ENCODE data around the gene SLCO1B1. TPM values are rescaled to one million over a fixed set of nuclear protein-coding genes. Genes with fewer than 3 reads are reported as not detected.
"Not testable (repeated sequence)": the region's sequence is repeated elsewhere in the genome, so short reads cannot be mapped to it uniquely, and the experiment has no call there.

Gene SLCO1B1, protein sequence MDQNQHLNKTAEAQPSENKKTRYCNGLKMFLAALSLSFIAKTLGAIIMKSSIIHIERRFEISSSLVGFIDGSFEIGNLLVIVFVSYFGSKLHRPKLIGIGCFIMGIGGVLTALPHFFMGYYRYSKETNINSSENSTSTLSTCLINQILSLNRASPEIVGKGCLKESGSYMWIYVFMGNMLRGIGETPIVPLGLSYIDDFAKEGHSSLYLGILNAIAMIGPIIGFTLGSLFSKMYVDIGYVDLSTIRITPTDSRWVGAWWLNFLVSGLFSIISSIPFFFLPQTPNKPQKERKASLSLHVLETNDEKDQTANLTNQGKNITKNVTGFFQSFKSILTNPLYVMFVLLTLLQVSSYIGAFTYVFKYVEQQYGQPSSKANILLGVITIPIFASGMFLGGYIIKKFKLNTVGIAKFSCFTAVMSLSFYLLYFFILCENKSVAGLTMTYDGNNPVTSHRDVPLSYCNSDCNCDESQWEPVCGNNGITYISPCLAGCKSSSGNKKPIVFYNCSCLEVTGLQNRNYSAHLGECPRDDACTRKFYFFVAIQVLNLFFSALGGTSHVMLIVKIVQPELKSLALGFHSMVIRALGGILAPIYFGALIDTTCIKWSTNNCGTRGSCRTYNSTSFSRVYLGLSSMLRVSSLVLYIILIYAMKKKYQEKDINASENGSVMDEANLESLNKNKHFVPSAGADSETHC
- not detected for total RNA-seq

DNA sequence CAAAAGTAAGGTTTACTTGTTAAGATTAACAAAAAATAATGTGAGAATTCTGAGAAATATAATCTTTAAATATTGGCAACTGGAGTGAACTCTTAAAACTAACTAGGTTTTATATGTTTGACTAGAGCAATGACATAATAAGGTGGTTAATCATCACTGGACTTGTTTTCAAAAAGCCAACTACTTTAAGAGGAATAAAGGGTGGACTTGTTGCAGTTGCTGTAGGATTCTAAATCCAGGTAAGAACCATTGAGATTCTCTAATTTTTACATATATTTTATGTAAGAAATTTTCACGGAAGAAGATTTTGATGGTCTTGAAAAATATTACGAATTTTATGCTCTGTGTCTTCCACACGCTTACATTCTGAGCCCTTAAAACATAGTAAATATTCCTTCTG lies at the start of gene SLCO1B1:
Gene SLCO1B1, plus strand, starts transcription at position 197 of the 400 bp plus-strand sequence. CDS start 10,381 bp downstream, outside the sequence.
- DNase-seq: no peak

DNA sequence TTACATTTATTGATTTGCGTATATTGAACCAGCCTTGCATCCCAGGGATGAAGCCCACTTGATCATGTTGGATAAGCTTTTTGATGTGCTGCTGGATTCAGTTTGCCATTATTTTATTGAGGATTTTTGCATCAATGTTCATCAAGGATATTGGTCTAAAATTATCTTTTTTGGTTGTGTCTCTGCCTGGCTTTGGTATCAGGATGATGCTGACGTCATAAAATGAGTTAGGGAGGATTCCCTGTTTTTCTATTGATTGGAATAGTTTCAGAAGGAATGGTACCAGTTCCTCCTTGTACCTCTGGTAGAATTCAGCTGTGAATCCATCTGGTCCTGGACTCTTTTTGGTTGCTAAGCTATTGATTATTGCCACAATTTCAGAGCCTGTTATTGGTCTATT lies 46.2 kb upstream of the SLCO1B1 start:
- not testable (repeated sequence) for DNase-seq

DNA sequence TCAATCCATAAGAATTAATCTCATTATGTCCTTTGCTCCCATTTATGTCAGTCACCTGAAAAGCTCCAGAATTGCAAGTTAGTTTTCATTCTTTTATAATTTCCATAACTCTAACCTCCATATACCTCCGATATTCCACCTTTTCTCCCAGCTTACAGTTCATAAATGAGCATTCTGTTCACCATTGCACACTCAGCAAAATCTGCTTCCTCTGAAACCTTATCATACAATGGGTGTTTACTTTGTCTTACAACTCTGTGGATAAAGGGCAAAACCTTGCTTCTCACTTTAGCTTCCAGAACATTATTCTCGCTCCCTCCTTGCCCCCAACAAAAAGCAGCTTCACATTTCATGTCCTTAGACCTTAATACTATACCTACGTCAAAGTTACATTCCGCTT lies 19.3 kb upstream of the SLCO1B1 start:
- no peak for DNase-seq

DNA sequence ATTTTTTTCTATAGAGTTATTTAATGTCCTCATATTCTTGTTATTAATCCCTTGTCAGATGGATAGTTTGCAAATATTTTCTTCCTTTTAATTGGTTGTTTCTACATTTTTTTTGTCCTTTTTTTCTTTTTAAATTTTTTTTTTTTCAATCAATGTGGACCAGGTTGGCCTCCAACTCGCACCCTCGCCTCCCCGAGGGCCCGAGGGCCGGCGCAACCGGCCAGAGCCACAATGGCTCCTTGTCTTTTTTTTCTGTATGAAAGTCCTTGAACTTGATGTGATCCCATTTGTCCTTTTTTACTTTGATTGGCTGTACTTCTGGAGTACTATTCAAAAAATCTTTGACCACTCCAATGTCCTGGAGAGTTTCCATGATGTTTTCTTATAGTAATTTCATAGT lies 17.7 kb upstream of the SLCO1B1 start:
- no peak for DNase-seq

DNA sequence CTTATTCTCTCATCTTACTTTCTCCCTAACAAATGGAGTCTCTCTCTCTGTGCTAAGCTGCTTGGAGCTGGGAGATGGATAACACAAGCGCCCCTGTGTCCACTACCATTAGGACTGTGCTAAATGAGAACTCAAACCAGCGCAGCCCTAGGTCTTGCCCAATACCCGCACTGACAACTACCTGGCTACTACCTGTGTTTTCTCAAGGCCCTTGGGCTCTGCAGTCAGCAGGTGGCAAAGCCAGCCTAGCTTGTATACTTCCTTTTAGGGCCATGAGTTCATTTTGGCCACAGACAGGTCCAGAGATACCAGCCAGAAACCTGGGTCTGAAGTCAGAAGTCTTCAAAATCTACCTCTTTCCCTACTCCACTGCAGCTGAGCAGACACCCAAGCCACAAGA lies 13.0 kb upstream of the SLCO1B1 start:
- DNase-seq: no peak

DNA sequence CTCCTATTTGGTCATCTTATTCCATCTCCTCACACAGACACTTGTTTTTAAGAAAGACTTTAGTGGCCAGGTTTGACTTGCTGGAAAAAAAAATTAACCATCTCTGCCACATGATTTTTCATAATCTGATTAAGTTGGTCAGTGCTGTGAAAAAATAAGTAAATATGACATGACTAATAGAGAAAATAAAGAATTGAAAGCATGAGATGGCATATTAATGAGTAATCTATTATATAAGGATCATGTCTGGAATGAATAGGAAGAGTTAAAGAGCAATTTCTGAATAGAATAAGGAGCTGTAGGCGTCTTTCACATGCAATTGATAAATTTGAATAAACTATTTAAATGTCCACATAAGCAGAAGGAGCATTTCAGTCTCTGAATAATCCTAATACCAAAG lies 12.2 kb upstream of the SLCO1B1 start:
- DNase-seq: no peak

DNA sequence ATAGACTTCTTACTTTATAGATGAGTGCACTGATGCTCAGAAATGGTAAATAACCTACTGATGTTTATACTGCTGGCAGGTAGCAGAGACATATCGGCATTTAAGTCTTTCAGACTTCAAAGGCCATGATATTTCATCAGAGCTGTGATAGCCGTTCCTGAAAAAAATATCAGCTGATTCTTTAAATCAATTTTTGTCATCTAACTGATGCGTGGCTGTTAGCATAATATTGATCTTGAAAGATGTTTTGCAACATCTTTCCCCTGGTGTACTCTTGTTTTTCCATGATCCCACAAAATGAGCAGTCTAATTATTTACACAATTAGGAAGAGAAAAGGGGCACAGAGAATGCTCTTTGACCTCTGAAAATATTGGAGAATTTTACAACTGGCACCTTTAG lies 1.6 kb upstream of the SLCO1B1 start:
- no peak for DNase-seq

DNA sequence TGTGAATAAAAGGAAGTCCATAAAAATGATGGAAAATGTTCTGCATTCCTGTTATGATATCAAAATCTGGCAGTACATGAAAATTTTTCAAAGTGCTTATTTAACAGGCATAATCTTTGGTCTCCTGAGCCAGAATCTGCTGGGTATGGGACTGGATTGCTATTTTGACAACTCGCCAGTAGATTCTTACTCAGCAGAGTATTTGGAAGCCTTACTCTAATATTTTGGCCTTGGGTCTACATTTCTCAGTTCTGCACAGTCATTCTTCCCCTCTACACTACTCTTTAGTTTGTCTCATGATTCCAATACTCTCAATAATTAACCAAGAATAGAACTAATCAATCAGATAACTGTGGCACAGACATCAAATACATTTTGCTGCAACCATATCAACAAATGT lies 1.1 kb upstream of the SLCO1B1 start:
- no peak for DNase-seq

DNA sequence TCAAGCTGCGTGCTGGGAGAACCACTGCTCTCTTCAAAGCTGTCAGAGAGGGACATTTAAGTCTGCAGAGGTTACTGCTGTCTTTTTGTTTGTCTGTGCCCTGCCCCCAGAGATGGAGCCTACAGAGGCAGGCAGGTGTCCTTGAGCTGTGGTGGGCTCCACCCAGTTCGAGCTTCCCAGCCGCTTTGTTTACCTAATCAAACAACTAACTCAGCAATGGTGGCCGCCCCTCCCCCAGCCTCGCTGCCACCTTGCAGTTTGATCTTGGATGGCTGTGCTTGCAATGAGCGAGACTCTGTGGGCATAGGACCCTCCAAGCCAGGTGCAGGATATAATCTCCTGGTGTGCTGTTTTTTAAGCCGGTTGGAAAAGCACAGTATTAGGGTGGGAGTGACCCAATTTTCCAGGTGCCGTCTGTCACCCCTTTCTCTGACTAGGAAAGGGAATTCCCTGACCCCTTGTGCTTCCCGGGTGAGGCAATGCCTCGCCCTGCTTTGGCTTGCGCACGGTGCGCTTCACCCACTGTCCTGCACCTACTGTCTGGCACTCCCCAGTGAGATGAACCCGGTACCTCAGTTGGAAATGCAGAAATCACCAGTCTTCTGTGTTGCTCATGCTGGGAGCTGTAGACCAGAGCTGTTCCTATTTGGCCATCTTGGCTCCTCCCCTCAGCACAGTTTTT lies 6.5 kb downstream of the SLCO1B1 start:
- DNase-seq: not testable (repeated sequence)

DNA sequence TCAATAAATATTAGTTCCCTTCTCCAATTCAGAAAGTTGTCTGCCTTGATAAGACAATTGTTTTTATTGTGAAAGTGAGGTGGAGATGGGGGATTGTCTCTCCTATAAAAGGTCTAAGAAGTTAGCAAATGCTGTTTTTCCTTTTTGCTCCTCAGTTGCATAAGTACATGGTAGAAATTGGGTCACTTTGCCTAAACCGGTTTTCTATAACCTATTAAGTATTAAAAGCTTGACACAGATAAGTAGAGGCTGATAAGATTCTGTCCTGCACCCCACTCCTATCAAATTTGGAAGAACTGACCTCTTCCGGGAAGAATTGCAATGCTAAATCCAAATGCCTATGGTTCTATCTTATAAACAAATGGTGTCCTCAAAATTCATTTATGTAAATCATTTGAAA lies 7.0 kb downstream of the SLCO1B1 start:
- no peak for DNase-seq

DNA sequence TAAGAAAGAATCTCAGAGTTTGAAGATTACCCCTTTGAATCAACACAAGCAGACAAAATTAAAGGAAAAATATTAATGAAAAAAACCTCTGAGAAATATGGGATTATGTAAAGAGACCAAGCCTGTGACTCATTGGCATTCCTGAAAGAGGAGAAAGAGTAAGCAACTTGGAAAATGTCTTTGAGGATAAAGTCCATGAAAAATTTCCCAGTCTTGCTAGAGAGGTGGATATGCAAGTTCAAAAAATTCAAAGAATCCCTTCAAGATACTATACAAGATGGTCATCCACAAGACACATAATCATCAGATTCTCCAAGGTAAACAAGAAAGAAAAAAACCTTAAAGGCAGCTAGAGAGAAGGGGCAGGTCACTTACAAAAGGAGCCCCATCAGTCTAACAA lies 13.3 kb downstream of the SLCO1B1 start:
- no peak for DNase-seq

DNA sequence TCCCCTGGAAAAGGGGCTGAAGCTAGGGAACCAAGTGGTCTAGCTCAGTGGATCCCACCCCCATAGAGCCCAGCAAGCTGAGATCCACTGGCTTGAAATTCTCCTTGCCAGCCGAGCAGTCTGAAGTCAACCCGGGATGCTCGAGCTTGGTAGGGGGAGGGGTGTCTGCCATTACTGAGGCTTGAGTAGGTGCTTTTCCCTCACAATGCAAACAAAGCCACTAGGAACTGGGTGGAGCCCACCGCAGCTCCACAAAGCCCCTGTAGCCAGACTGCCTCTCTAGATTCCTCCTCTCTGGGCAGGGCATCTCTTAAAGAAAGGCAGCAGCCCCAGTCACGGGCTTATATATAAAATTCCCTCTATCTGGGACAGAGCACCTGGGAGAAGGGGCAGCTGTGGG lies 18.9 kb downstream of the SLCO1B1 start:
- DNase-seq: not testable (repeated sequence)

DNA sequence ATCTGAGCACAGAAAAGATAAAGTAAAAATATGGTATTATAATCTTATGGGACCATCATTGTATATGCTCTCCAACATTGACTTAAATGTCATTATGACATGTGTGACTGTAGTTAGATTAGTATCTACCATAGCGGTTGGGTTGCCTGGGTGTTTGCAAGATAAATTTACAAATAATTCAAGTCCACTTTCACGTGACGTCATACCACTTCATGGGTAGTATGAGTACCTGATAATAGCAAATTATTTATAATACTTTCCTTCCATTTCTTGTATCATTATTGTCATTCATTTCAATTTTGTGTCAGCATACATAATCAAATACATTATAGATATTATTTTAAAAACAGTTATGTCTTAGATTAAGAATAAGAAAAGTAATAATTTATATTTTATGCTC lies 20.2 kb downstream of the SLCO1B1 start:
- no peak for DNase-seq

DNA sequence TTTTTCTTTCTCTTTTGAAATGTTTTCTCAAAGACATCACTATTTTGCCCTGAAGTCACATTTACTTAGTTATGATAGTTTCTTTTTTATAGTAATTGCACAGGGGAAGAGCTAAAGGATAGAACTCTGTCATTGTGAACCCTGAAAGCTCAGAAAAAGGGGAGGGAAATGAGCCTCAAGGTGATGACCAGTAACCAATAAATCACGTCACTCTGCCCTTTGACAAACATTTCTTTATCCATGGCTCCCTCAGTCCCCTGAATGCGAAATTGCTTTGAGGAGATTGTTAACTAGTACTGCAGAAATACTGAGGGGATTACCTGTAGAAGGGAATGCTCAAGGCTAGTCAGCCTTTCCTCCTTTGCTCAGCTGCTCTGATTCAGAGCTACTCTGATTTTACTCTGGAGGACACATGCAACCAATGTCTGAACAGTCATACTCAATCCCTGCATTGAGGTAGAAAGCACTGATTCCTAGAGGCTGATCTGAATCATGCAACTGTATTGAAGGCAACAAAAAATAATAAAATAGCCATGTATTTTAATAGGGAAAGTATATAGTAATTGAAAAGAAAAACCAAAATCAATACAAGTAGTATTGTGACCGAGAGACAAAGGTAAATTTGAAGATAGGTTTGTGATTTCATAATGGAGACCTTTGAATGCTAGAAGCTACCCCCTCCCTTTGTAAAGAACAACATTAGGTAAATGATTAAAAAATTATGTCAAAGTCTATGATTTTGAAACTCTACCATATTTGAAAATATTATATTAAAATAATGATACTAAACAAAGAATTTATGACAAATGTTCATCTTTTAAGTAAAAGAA lies 24.7 kb downstream of the SLCO1B1 start:
- no peak for DNase-seq

DNA sequence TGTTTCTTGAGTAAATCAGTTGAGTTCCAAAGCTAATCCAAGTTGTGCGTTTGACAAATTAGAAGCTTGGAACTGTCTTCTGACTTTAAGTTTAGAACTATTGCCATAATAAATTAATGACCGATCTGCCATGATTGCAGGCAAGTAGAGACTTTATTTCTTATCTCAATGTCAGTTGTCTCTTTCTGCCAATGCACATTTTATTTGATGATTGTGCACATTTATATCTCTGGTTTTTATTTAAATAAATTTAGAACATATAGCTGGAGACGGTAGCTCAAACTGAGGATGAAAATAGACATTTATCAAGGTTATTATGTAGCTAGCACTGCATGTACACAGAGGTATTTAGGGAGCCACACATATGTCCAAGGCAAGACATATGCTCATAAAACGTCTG lies 34.1 kb downstream of the SLCO1B1 start:
- DNase-seq: no peak

DNA sequence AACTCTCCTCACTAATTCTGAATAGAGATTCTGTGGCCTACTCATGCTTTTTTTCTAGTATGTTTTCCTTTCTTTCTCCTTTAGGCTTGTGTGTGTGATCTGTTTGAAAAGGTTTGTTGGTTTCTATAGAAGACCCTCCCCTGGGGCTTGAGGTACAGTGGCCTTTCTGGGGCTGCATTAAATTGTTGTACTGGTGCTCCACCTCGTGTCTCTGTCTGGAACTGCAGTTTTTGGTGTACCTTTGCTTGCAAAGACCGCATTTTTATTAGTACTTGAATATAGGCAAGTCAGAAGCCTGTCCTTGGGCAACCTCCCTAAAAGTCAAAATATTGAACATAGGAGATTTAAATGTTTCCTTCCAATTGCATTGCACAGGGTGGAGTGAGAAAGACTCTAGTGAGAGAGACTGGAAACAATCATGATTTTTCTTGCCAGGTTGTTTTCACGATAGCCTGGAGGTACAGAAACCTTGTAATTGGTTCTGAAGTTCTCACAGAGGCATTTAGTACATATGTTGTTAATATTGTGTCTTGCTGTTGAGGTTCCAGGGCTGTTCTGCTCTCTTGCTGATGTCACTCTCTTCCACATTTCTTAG lies 39.0 kb downstream of the SLCO1B1 start:
- peak; percentile 25 for DNase-seq

DNA sequence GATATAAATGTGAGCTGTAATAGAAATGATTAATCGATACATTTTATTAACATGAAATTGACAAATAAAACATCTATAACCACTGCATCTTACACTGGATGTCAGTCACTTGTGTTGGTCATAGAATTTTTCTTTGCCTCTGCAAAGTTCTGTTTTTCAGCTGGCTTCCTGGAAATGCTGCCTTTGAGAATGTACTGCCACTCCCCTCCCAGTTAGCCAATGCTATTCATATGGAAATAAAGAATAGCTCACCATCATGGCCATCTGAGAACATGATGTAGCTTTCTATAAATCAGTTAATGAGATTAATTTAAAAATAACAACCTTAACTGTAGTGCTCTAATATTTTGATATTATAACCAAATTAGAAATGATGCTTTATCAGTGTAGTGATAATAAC lies 41.1 kb downstream of the SLCO1B1 start:
- DNase-seq: no peak

DNA sequence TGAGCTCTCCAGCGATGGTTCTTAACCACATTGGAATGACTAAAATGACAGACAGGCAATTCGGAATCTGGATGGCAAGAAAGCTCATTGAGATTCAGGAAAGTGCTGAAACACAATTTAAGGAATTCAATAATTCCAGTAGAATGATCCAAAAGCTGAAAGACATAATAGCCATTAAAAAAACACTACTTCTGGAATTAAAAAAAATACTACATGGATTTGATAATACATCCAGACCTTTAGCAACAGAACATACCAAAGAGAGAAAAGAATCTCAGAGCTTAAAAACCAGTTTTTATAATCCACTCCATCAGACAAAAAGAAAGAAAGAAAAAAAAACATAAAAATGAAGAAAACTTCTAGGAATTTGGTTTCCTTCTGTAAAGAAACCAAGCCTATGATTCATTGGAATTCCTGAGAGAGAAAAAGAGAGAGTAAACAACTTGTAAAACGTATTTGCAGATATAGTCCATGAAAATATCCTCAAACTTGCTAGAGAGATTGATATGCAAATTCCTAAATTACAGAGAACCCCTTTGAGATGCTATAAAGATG lies 52.8 kb downstream of the SLCO1B1 start:
- no peak for DNase-seq

DNA sequence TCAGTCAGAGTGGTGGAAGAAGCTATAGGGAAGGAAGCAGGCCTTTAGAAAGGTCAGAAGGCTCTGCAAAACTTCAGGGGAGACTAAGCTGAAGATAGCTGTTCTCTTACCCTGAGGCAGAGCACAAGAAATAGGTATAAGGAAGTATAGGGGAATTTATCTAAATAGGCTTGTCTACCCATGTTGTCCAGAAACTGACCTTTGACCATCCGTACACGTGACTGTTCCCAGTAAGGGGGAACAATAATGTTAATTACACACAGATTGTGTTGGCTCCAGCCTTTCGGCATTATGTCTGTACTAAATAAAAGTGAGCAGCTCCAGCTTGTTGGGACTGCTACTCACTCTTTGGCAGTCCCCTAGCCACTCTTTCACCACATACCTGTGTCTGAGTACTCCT lies 59.0 kb downstream of the SLCO1B1 start:
- DNase-seq: no peak

DNA sequence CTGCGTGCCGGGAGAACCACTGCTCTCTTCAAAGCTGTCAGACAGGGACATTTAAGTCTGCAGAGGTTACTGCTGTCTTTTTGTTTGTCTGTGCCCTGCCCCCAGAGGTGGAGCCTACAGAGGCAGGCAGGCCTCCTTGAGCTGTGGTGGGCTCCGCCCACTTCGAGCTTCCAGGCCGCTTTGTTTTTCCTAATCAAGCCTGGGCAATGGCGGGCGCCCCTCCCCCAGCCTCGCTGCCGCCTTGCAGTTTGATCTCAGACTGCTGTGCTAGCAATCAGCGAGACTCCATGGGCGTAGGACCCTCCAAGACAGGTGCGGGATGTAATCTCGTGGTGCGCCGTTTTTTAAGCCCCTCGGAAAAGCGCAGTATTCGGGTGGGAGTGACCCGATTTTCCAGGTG lies 83.4 kb downstream of the SLCO1B1 start:
- not testable (repeated sequence) for DNase-seq

DNA sequence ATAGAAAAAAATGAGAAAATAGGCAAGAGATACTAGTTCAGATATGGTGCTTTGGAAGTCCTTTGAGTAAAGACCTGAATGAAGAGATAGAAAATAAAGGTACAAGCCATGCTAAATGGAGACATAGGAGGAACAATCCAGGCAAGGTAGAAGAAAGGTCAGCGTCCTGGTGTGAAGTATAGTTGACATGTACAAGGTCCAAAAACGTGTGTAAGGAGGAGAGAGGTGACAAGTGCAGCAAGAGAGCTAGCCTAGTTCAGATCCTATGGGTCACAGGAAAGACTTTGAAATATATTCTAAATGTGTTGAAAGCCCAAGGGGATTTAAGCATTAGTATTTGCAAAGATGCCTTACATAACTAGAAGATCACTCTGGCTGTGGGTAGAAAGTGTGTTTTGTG lies 88.2 kb downstream of the SLCO1B1 start:
- no peak for DNase-seq

DNA sequence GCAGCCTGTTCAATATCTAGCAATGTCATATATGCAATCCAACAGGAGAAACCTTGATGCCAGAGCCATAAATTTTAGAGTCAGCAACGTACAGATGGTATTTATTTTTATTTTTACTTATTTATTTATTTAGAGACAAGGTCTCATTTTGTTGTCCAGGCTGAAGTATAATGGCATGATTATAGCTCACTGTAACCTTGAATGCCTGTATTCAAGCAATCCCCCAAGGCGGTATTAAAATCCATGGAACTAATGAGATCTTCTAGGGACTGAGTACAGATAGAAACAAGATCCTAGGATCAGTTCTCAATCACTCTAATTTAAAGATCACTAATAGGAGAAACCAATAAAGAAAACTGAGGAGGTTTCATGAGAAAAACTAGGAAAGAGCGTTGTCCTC lies 89.3 kb downstream of the SLCO1B1 start:
- no peak for DNase-seq
